ENCODE data around the gene SLC34A3. TPM values are rescaled to one million over a fixed set of nuclear protein-coding genes. Genes with fewer than 3 reads are reported as not detected.

The SLC34A3 gene
- total and polyA plus RNA-seq, 2 of the 8 experiments (the other 6 are each of a cell fraction or from before 2014, with no cell fraction given): 0.08 TPM; not detected in 1

DNA sequence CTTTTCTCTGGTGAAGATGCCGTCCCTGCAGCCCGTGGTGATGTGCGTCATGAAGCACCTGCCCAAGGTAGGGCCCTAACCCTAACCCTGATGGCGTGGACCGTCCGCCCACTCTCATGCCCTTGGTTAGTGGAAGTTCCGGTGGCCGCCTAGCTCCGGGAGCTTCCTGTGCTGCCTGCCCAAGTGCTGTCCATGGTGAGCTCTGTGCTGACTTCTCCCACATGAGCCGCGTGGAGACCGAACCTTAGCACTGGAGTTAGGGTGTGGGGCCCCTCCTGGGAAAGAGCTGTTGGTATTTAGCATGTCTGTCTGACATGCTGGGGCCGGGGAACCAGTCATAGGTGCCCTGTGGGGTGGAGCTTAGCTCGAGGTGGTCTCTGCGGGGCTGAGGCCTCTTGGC is 25.7 kb downstream of the SLC34A3 start:
- Histone ChIP-seq H3K9me3 (ENCODE audit: insufficient read depth in 2 of 2, low read depth in 1 of 2, low read length in 1 of 2) (no peaks in the 10 kb centered on the region), H3K79me2 (ENCODE audit: control insufficient read depth in 1 of 2, insufficient read depth in 2 of 2, low read length in 2 of 2) (peaks cover 0 to 13% of the 10 kb centered on the region in 2 experiments; a peak in 2 of 4 replicates), H4K91ac (replicated peaks; ENCODE audit: insufficient read length, low read length) (no peak overlapping the region), H3K56ac (replicated peaks; ENCODE audit: insufficient read length, low read depth, low read length) (no peak overlapping the region), H4K5ac (ENCODE audit: insufficient read length, low read depth, low read length) (no peak overlapping the region), H3K23ac (ENCODE audit: insufficient read length) (no peak overlapping the region), H3K9ac (replicated peaks in 1 of 4; ENCODE audit: extremely low read depth in 1 of 4, low read depth in 3 of 4, low read length in 3 of 4) (0 out of 7 replicates have a peak overlapping the region, but pooled peaks of 1 of the 4 experiments have one; percentile 44), H2AFZ (ENCODE audit: low read length) (no peak overlapping the region), H2AK5ac (ENCODE audit: low read depth, low read length) (no peak overlapping the region), H3K4me1 (replicated peaks in 1 of 4; ENCODE audit: control insufficient read depth in 3 of 4, insufficient read depth in 4 of 4, low read length in 3 of 4) (peaks cover 0 to 21% (median 16%) of the 10 kb centered on the region in 4 experiments; a peak in 5 of 7 replicates), H3K4me2 (ENCODE audit: insufficient read depth in 1 of 2, low read depth in 2 of 2, low read length in 2 of 2) (peak overlapping the region; percentile 80 to 92), H4K20me1 (replicated peaks in 1 of 2; ENCODE audit: control insufficient read depth in 1 of 2, insufficient read depth in 2 of 2, low read length in 2 of 2) (peaks cover 0 to 4% of the 10 kb centered on the region in 2 experiments), H3K14ac (ENCODE audit: insufficient read length) (no peak overlapping the region), H3K36me3 (ENCODE audit: control insufficient read depth in 2 of 4, insufficient read depth in 4 of 4, low read length in 3 of 4) (peaks cover 3 to 17% (median 12%) of the 10 kb centered on the region in 4 experiments; a peak in 6 of 8 replicates), H2BK120ac (replicated peaks; ENCODE audit: low read depth, low read length) (no peak overlapping the region), H2BK15ac (ENCODE audit: low read length) (no peak overlapping the region), H2BK20ac (ENCODE audit: low read length) (no peak overlapping the region), H4K8ac (ENCODE audit: extremely low read depth, insufficient read depth, low read length) (no peak overlapping the region; the same call in 1 of the 2 replicates), H3K27ac (ENCODE audit: low read depth, low read length) (no peak overlapping the region), H2BK5ac (ENCODE audit: low read depth, low read length) (no peak overlapping the region), H3K79me1 (ENCODE audit: low read depth, low read length) (peaks cover 9% of the 10 kb centered on the region), H3K23me2 (ENCODE audit: low read depth, low read length) (peaks cover 14% of the 10 kb centered on the region; the same call in 1 of the 2 replicates), H3K18ac (ENCODE audit: extremely low read depth, low read length) (no peak overlapping the region), H3K4ac (replicated peaks; ENCODE audit: insufficient read length, low read depth, low read length) (no peak overlapping the region), H2BK12ac (ENCODE audit: low read depth, low read length) (no peak overlapping the region), H3K4me3 (ENCODE audit: extremely low read depth in 1 of 4, insufficient read depth in 2 of 4, low read depth in 3 of 4, low read length in 4 of 4) (peak overlapping the region; percentile 52 to 100 (median 82)), H3K27me3 (replicated peaks in 1 of 4; ENCODE audit: control insufficient read depth in 3 of 4, extremely low read depth in 1 of 4, insufficient read depth in 3 of 4, low read length in 3 of 4) (peaks cover 0 to 7% (median 0%) of the 10 kb centered on the region in 4 experiments; a peak in 2 of 7 replicates)
- FAIRE-seq: no peak
- POLR2A ChIA-PET (ENCODE audit: partially characterized antibody): interaction anchor here (0.7 to 69.9 kb wide), 5 partner anchors 0 to 60 kb away, joined by 3 to 1462 read pairs (median 5); partner anchors contain the start of genes CYSRT1, NDOR1, NELFB and RNF208
- CTCF ChIA-PET (ENCODE audit: partially characterized antibody): interaction anchor here (0.6 to 4.7 kb wide), 15 partner anchors 9 to 230 kb away, joined by 3 to 13 read pairs (median 4); partner anchors contain the start of genes ABCA2 and RNF224
- no peak for DNase-seq (ENCODE audit: low read depth in 1 of 2, low spot score in 2 of 2)
- WGBS, 2 experiments (ENCODE audit: extremely low coverage in 1 of 2, insufficient coverage in 1 of 2, insufficient read length in 1 of 2, insufficient replicate concordance in 2 of 2, low coverage in 1 of 2, low lambda C conversion rate in 2 of 2, missing lambda C conversion rate in 1 of 2): 89% methylated on average over 15 of the region's 15 CpGs; no CpG with 5 or more reads in 1 of the 2 experiments

All from H1 (cell line).